ENCODE results near the gene PLA2G3.

- TF ChIP-seq CTCF (IDR thresholded peaks at IDR 0.05) = no peak
- TF ChIP-seq POLR2A (IDR thresholded peaks at IDR 0.05) = no peak
- TF ChIP-seq POLR2AphosphoS5 (IDR thresholded peaks at IDR 0.05) = no peak
- no peak for TF ChIP-seq EP300 (IDR thresholded peaks at IDR 0.05)
These were observed 49.0 kb downstream of the PLA2G3 start for GRCh38 chr22:31091106-31091975.
